Suprapubic skin (tissue), 4 donors: ENCODE results near the gene PLCD1.

Source experiments
- CTCF ChIP-seq, 2 donors: fragments of 200-600 bp in 1 of 2; fragments of 450-650 bp in 1 of 2; sonication (generic) in 1 of 2; IDR thresholded peaks; one replicate each; pipeline ENCODE4 v1.5.1; 2016 to 2019; ENCODE audit warnings: antibody characterized with exemption in 2 of 2, mild to moderate bottlenecking in 1 of 2, moderate library complexity in 1 of 2
- EP300 ChIP-seq: sonication (generic); formaldehyde crosslinking; IDR thresholded peaks from one replicate; pipeline ENCODE4 v1.6.1; 2017; ENCODE audit warnings: antibody characterized with exemption
- POLR2A ChIP-seq, 2 donors: fragments of 450-650 bp; IDR thresholded peaks; one replicate each; pipeline ENCODE4 v1.6.1; 2017; ENCODE audit warnings: antibody characterized with exemption in 2 of 2, mild to moderate bottlenecking in 2 of 2, moderate library complexity in 2 of 2
- POLR2AphosphoS5 ChIP-seq, 3 donors: sonication (generic); formaldehyde crosslinking; IDR thresholded peaks; one replicate each; pipeline ENCODE4 v1.6.1; 2017; ENCODE audit warnings: antibody characterized with exemption in 3 of 3

- TF ChIP-seq CTCF (IDR thresholded peaks at IDR 0.05) = no peak
- no peak for TF ChIP-seq POLR2A (IDR thresholded peaks at IDR 0.05)
- TF ChIP-seq POLR2AphosphoS5 (IDR thresholded peaks at IDR 0.05) = no peak
- no peak for TF ChIP-seq EP300
Observed at GRCh38 chr3:38032328-38032865, 3.0 kb upstream of the PLCD1 start.
